T-cell (primary cell): ENCODE results near the gene TNFRSF14. TPM values are rescaled to one million over a fixed set of nuclear protein-coding genes. Genes with fewer than 3 reads are reported as not detected.
"Not testable (repeated sequence)": the region's sequence is repeated elsewhere in the genome, so short reads cannot be mapped to it uniquely, and the experiment has no call there.

Experiments used
- ATAC-seq, 4 experiments: fragments of 200-7000 bp in 3 of 4; fragments of 150-1000 bp in 1 of 4; cut with Tn5 transposase; replicated peaks in 1 of 4; 1 replicate in 3 of 4; 2 replicates in 1 of 4; pipeline ENCODE4 v1.10.0; 2021; ENCODE audit warnings: moderate library complexity in 3 of 4, mild to moderate bottlenecking in 2 of 4, moderate number of reproducible peaks in 1 of 4
- CTCF ChIA-PET, 2 donors: fragments of 300-600 bp; sonication (Branson Sonifier 250); formaldehyde crosslinking; loops; one replicate each; lab custom pipeline; 2022; ENCODE audit warnings: antibody characterized with exemption in 2 of 2; lab: Charles Lee
- POLR2A ChIA-PET, 2 donors: fragments of 300-600 bp; sonication (Branson Sonifier 250); formaldehyde crosslinking; loops; one replicate each; lab custom pipeline; 2022; ENCODE audit warnings: antibody characterized with exemption in 2 of 2; lab: Charles Lee
- DNase-seq, 35 experiments: peaks; one replicate each; pipeline versions ENCODE4 v3.0.0 to v3.0.0-alpha.2; 2013 to 2023
- H3K27ac ChIP-seq: one replicate; pipeline ENCODE4 v1.5.1; 2013; ENCODE audit warnings: low read length
- H3K27me3 ChIP-seq, 2 experiments: replicated peaks in 1 of 2; 1 replicate in 1 of 2; 2 replicates in 1 of 2; pipeline versions ENCODE4 v1.6.1 to v1.7.0; 2013; ENCODE audit warnings: low read length in 1 of 2, mixed read lengths in 1 of 2; ENCODE audit not compliant: control insufficient read depth in 2 of 2, insufficient read depth in 2 of 2; ENCODE audit errors: extremely low read depth in 1 of 2
- H3K36me3 ChIP-seq, 2 donors: 1 replicate in 1 of 2; 2 replicates in 1 of 2; pipeline versions ENCODE4 v1.6.1 to v1.7.0; 2013; ENCODE audit warnings: low read length in 1 of 2; ENCODE audit not compliant: control insufficient read depth in 2 of 2, insufficient read depth in 1 of 2; ENCODE audit errors: extremely low read depth in 1 of 2
- H3K4me1 ChIP-seq, 2 experiments: 1 replicate in 1 of 2; 2 replicates in 1 of 2; pipeline versions ENCODE4 v1.6.1 to v1.7.0; 2013; ENCODE audit warnings: low read length in 2 of 2, mixed read lengths in 1 of 2; ENCODE audit not compliant: insufficient read depth in 2 of 2, control insufficient read depth in 1 of 2; ENCODE audit errors: extremely low read depth in 1 of 2
- H3K4me3 ChIP-seq, 2 donors: 1 replicate in 1 of 2; 2 replicates in 1 of 2; pipeline versions ENCODE4 v1.5.1 to v1.7.0; 2013; ENCODE audit warnings: mild to moderate bottlenecking in 2 of 2, low read length in 1 of 2, moderate library complexity in 1 of 2; ENCODE audit not compliant: control insufficient read depth in 1 of 2; ENCODE audit errors: extremely low read depth in 1 of 2
- H3K9me3 ChIP-seq: 2 replicates; pipeline ENCODE4 v1.7.0; 2013
- H3K27ac Mint-ChIP-seq, 2 donors: one replicate each; pipeline ENCODE4 v1.8.0; 2020 to 2021; ENCODE audit warnings: mild to moderate bottlenecking in 2 of 2, mixed read lengths in 2 of 2
- H3K27me3 Mint-ChIP-seq, 2 donors: one replicate each; pipeline ENCODE4 v1.8.0; 2021 to 2022; ENCODE audit warnings: mixed read lengths in 2 of 2
- H3K36me3 Mint-ChIP-seq: one replicate; pipeline ENCODE4 v1.8.0; 2021; ENCODE audit warnings: mixed read lengths
- H3K4me1 Mint-ChIP-seq, 3 donors: one replicate each; pipeline ENCODE4 v1.8.0; 2020 to 2022; ENCODE audit warnings: mixed read lengths in 3 of 3, mild to moderate bottlenecking in 1 of 3
- H3K4me3 Mint-ChIP-seq, 3 donors: one replicate each; pipeline ENCODE4 v1.8.0; 2020 to 2022; ENCODE audit warnings: mild to moderate bottlenecking in 3 of 3, mixed read lengths in 3 of 3, moderate library complexity in 3 of 3
- H3K9me3 Mint-ChIP-seq, 3 donors: one replicate each; pipeline ENCODE4 v1.8.0; 2020 to 2022; ENCODE audit warnings: mixed read lengths in 3 of 3
- WGBS: methylation state at CpG from one replicate; pipeline ENCODE4 v1.1.5; 2013; ENCODE audit warnings: missing lambda C conversion rate; ENCODE audit not compliant: insufficient coverage; 5-methylcytosine and 5-hydroxymethylcytosine counted together
- total RNA-seq, 35 experiments: library from RNA in 6 of 35; stranded (reverse) in 6 of 35; fragments of 120-200 nt in 1 of 35; gene quantifications; one replicate each; pipeline versions ENCODE4 v1.2.1 to v1.2.4 and lab custom pipeline; 2013 to 2026

TNFRSF14 gene
- total RNA-seq, 5 donors from 2014 or later (not counting 1 experiment from before 2014, with no cell fraction given): 163 to 214 (median 211) TPM

DNA sequence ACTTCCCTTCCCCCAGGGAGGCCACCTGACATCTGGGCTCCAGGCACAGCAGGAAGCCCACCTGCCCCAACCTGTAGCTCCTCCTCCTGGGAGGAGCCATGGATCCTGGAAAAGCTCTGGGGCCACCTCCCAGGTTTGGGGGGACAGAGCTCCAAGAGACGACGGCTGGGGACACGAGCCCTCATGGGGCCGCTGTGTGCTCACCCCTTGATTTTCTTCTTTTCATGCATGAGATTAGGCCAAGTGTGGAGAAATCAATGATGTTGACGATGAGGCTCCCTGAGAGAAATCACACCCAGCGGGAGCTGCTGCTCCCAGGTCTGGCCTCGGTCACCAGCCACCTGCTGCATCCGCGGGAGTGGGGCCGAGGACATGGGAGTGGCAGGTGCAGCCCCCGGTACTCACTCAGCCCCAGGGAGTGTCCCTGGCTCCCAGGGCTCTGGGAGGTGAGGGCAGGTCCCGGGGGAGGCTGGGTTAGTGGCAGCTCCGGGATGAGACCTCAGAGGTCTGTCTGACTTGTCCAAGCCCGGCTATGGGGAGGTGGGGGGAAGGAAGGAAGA, 8.7 kb downstream of the TNFRSF14 start:
- POLR2A ChIA-PET: no interaction called here
- CTCF ChIA-PET: no interaction called here
- no peaks in the 10 kb centered on the region for H3K27me3 ChIP-seq

DNA sequence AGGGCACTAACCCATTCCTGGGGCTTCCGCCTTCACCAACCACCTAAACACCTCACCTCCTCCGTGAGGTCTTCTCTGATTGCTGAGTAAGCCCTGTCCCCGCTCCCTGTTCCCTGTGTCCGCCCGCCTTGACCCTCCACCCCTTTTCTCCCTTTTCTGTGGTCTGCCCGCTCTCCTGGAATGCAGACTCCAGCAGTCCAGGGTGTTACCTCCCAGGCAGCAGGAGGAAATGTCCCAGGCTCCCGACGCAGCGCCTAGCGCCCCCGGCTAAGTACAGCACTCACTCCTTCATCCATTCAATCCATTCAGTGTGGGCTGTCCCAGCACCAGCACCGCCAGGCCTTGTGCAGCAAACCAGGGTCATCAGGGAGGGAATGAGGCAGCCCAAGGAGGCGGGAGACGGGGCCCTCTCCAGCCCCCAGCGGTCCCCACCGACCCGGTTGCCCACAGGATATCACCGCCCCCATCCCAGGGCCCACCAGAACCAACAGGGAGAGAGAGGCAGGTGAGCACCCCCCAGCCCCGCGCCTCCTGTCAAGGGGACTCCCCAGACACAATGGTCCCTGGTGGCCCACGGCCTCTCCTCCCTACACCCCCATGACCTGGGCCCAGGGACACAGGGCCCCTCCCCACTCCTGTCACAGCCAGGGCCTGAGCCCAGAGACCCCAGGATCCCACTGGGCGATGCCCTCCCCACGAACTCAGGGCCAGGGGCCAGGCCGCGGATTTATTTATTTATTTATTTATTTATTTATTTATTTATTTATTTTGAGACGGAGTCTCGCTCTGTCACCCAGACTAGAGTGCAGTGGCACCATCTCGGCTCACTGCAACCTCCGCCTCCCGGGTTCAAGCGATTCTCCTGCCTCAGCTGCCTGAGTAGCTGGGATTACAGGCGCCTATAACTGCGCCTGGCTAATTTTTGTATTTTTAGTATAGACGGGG, 10.2 kb downstream of the TNFRSF14 start:
- Mint-ChIP-seq H3K9me3 (no peaks in the 10 kb centered on the region), H3K36me3 (peaks cover 2% of the 10 kb centered on the region), H3K4me1 (peaks cover 2 to 5% (median 2%) of the 10 kb centered on the region in 3 donors), H3K27me3 (no peaks in the 10 kb centered on the region), H3K4me3 (no peak overlapping the region), H3K27ac (peak overlapping the region in 1 of 2 donors; percentile 39)
- Histone ChIP-seq H3K4me1 (peaks cover 0 to 7% of the 10 kb centered on the region in 2 experiments), H3K9me3 (no peaks in the 10 kb centered on the region), H3K27me3 (no peaks in the 10 kb centered on the region), H3K4me3 (no peak overlapping the region), H3K27ac (no peak overlapping the region), H3K36me3 (peaks cover 3 to 26% of the 10 kb centered on the region in 2 donors)
- ChIA-PET CTCF (no interaction called here), POLR2A (no interaction called here)
- DNase-seq (no peak), ATAC-seq (no peak)
- 68% methylated on average over 14 of the region's 34 CpGs for WGBS

More for the DNA sequence above, 8.7 kb downstream of the TNFRSF14 start:
- Histone ChIP-seq H3K4me3 (no peak overlapping the region), H3K4me1 (peaks cover 0 to 17% of the 10 kb centered on the region in 2 experiments), H3K36me3 (peaks cover 9 to 41% of the 10 kb centered on the region in 2 donors), H3K9me3 (no peaks in the 10 kb centered on the region), H3K27ac (no peak overlapping the region)
- Mint-ChIP-seq H3K4me1 (peaks cover 5 to 10% (median 6%) of the 10 kb centered on the region in 3 donors), H3K36me3 (peaks cover 4% of the 10 kb centered on the region), H3K4me3 (no peak overlapping the region), H3K27ac (no peak overlapping the region), H3K9me3 (no peaks in the 10 kb centered on the region), H3K27me3 (no peaks in the 10 kb centered on the region)
- DNase-seq (no peak), ATAC-seq (no peak)
- WGBS: 69% methylated on average over 11 of the region's 14 CpGs

DNA sequence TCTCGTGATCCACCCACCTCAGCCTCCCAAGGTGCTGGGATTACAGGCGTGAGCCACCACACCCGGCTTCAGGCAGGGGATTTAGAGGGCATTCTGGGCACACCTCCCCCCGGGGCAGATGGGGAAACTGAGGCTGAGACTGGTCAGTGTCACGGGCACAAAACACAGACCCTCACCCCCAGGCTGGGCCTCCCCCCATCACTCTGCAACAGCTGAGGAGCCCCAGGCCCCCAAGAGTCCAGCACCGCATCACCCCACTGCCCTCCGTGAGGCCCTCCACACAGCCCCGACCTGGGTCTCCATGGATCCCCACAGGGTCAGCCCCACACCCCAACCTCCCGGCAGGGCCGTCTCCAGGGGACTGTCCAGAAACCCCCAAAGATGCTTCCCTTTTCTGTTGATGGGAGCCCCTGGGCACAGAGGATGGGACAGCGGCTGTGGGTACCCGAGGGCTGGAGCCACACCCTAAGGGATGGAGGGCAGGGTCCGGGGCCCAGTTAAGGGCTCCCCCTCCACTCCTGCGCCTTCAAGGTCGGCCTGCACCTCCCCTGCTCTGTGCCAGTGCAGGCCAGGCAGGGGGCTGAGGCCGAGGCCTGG, 11.0 kb downstream of the TNFRSF14 start:
- no peaks in the 10 kb centered on the region for H3K9me3 ChIP-seq
- Mint-ChIP-seq H3K4me1 (peaks cover 0 to 3% (median 0%) of the 10 kb centered on the region in 3 donors), H3K27ac (no peak overlapping the region), H3K9me3 (no peaks in the 10 kb centered on the region), H3K27me3 (no peaks in the 10 kb centered on the region), H3K36me3 (no peaks in the 10 kb centered on the region), H3K4me3 (no peak overlapping the region)
- DNase-seq (no peak), ATAC-seq (no peak)
- H3K4me1 ChIP-seq: peaks cover 0 to 1% of the 10 kb centered on the region in 2 experiments
- no peak overlapping the region for H3K4me3 ChIP-seq
- CTCF ChIA-PET: no interaction called here
- 77% methylated on average over 8 of the region's 16 CpGs for WGBS
- no peaks in the 10 kb centered on the region for H3K27me3 ChIP-seq
- peaks cover 0 to 18% of the 10 kb centered on the region in 2 donors for H3K36me3 ChIP-seq
- H3K27ac ChIP-seq: no peak overlapping the region
- POLR2A ChIA-PET: no interaction called here

DNA sequence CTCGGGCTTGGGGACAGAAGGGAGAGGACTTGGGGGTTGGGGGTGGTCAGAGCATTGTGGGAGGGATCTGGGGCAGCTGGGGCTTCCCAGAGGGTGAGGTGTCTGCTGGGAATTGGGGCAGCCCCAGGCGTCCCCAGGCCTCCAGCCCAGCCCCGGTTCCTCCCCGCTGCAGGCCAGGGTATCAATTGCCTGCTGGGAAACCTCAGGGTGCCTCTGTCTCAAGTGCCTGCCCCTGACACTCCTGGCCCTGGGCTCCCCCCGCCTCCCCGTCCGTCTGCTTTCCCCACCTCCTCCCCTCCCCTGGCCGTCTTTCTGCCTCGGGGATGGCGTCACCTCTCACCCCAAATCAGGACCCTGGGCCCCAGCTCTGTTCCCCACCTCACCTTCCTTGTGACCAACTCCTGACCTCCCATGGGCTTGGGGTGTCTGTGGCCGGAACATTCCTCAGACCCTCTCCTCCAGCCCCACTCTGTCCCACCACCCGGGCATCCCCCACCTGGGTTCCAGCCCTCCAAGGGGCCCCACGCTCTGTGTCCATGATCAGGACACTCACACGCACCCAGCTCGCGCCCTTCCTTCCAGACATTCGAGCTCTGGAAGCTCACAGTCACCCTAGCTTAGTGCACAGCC, 12.1 kb downstream of the TNFRSF14 start:
- CTCF ChIA-PET, H3K9me3 ChIP-seq, H3K4me1 Mint-ChIP-seq, POLR2A ChIA-PET, DNase-seq, ATAC-seq, H3K4me1 ChIP-seq, H3K36me3 ChIP-seq, H3K36me3 Mint-ChIP-seq, H3K4me3 Mint-ChIP-seq, H3K27me3 ChIP-seq, H3K27me3 Mint-ChIP-seq, H3K4me3 ChIP-seq, H3K27ac Mint-ChIP-seq, H3K27ac ChIP-seq, H3K9me3 Mint-ChIP-seq: not testable (repeated sequence)
- 21% methylated on average over 2 of the region's 17 CpGs for WGBS

DNA sequence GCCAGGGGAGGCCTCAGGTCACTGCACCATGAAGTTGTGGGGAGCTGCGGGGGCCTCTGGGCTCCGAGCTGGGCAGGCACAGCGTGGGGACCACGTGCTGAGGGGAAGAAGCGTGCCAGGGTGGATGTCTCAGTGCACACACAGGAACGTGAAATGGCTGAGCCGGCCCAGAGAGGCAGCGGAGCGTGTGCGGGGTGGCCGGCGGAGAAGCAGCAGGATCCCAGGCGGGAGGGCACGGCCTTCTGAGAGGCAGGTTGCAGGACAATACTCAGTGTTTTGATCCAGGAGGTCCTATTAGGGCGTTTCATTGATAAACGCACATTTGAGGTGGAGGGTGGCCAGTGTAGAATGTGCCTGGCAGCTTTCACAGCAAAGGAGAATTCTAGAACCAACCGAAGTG, 12.9 kb downstream of the TNFRSF14 start:
- Histone ChIP-seq H3K36me3 (no peaks in the 10 kb centered on the region), H3K27ac (no peak overlapping the region), H3K9me3 (no peaks in the 10 kb centered on the region), H3K27me3 (no peaks in the 10 kb centered on the region), H3K4me1 (no peaks in the 10 kb centered on the region), H3K4me3 (no peak overlapping the region)
- no peaks in the 10 kb centered on the region for H3K36me3 Mint-ChIP-seq
- POLR2A ChIA-PET: no interaction called here
- no peak overlapping the region for H3K4me3 Mint-ChIP-seq
- no peak for DNase-seq
- no peaks in the 10 kb centered on the region for H3K27me3 Mint-ChIP-seq
- H3K4me1 Mint-ChIP-seq: peaks cover 0 to 5% (median 0%) of the 10 kb centered on the region in 3 donors
- CTCF ChIA-PET: no interaction called here
- peaks cover 2 to 16% (median 13%) of the 10 kb centered on the region in 3 donors for H3K9me3 Mint-ChIP-seq
- H3K27ac Mint-ChIP-seq: no peak overlapping the region
- 93% methylated on average over 13 of the region's 17 CpGs for WGBS
- ATAC-seq: no peak

DNA sequence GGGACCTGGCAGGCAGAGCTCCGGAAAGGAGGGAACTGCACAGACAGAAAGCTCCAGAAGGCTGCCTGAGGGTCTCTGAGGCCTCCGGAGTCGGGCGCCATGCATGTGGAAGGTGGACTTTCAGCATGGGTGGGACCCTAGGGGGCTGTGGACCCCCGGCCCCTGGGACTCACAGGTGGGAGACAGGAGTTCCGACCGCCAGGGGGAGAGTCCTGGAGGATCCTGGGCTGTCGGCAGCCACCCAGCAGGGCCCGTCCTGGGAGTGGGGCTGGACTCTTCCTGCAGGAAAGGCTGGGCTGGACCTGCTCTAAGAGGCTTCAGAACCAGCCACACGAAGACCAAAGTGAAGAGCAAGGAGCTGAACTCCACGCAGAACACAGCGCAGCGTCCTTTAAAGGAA, 13.5 kb downstream of the TNFRSF14 start:
- H3K27ac Mint-ChIP-seq, POLR2A ChIA-PET, H3K4me1 ChIP-seq: not testable (repeated sequence)

More for the DNA sequence above, 13.5 kb downstream of the TNFRSF14 start:
- H3K27me3 ChIP-seq, CTCF ChIA-PET, H3K4me1 Mint-ChIP-seq, H3K4me3 ChIP-seq, H3K4me3 Mint-ChIP-seq, H3K27ac ChIP-seq, ATAC-seq, H3K36me3 ChIP-seq, H3K9me3 ChIP-seq, H3K27me3 Mint-ChIP-seq, H3K36me3 Mint-ChIP-seq, DNase-seq: not testable (repeated sequence)
- peaks cover 2 to 18% (median 13%) of the 10 kb centered on the region in 3 donors for H3K9me3 Mint-ChIP-seq
- 90% methylated on average over 7 of the region's 13 CpGs for WGBS
